ENCODE measurements around the gene SMOC2. TPM values are rescaled to one million over a fixed set of nuclear protein-coding genes. Genes with fewer than 3 reads are reported as not detected.

SMOC2 gene
- total RNA-seq, 1 experiment from 2014 or later = not detected

DNA sequence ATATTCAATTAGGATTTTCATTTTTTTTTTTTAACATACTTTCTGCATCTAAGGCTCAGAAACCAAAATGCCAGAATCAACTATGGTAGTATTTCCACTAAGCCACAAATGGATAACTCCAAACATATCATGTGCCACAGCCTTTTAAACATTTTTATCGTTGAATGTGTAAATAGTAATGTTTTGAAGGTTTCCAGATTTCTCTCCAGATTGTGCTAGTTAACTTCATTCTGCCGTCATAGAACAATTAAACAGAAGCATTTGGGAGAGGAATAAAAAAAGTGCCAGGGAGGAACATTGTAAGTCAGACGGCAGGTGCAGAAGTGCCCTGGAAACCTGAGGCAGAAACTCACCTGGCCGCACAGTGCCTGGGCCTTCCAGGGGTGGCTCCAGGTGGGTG, 23.6 kb downstream of the SMOC2 start:
- DNase-seq (ENCODE audit: low read depth in 1 of 2, low spot score in 2 of 2) = no peak
- Histone ChIP-seq H3K27ac (no peak overlapping the region), H3K36me3 (no peaks in the 10 kb centered on the region), H3K4me1 (replicated peaks) (no peaks in the 10 kb centered on the region), H3K27me3 (replicated peaks) (no peaks in the 10 kb centered on the region), H3K4me3 (no peak overlapping the region), H3K9me3 (replicated peaks) (peaks cover 3% of the 10 kb centered on the region; the same call in 1 of the 2 replicates)

DNA sequence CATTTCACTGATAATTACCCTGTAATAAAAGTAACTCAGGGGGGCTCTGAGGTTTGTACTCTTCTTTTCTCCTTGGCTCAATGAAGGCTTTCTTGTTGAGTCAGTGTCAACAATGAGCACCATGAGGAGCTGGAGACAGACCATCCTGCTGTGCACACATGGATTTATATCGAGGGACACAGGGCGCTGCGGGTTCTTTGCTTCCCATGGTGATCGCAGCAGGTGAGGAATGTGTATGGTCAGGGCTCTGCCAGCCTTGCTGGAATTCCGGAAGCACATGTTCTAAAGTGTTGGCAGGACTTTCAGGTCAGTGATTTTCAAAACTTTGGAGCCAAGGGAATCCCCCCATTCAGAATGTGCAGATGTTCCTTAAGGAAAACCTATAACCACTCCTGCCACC, 27.1 kb downstream of the SMOC2 start:
- Histone ChIP-seq H3K4me1 (replicated peaks) (no peaks in the 10 kb centered on the region), H3K9me3 (replicated peaks) (peaks cover 5% of the 10 kb centered on the region; the same call in 1 of the 2 replicates), H3K27ac (no peak overlapping the region), H3K36me3 (no peaks in the 10 kb centered on the region), H3K4me3 (no peak overlapping the region), H3K27me3 (replicated peaks) (no peaks in the 10 kb centered on the region)
- no peak for DNase-seq (ENCODE audit: low read depth in 1 of 2, low spot score in 2 of 2)

DNA sequence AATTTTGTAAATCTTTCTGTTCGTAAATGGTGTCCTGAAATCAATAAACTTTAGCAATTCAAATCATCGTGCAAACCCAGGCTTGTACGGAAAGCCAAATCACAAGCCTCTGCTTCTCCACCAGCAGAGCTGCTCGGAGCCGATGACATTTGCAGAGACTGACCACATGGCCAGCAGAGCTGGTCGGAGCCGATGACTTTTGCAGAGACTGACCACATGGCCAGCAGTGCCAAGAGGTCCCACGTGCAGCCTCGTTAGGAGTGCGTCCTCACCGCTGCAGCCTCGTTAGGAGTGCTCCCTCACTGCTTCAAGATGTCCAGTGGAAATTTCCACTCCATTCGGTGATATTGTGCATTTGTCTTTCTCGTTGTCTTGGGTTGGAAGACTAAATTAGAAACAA, 28.5 kb downstream of the SMOC2 start:
- DNase-seq (ENCODE audit: low read depth in 1 of 2, low spot score in 2 of 2) = no peak
- H3K4me1 ChIP-seq (replicated peaks) = no peaks in the 10 kb centered on the region
- no peak overlapping the region for H3K4me3 ChIP-seq
- no peak overlapping the region for H3K27ac ChIP-seq
- no peaks in the 10 kb centered on the region for H3K36me3 ChIP-seq
- no peaks in the 10 kb centered on the region for H3K27me3 ChIP-seq (replicated peaks)
- H3K9me3 ChIP-seq (replicated peaks) = peaks cover 5% of the 10 kb centered on the region; the same call in 1 of the 2 replicates

DNA sequence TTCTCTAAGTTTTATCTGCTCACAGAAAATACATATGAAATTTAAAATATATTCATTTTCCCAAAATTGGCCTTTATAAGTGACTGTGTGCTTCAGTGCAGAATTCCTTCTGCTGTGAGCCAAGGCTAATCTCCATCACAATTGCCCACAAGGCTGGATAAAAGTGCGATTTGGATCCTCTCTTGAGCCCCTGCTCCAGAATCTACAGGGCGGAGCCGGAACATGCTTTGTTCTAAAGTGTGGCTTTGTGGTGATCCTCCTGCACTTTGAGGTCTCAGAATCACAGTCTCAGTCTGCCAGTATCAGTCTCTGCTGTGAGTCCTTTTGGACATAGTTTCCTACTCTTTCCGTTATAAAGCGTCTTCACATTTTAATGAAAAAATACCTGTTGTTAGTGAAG, 28.9 kb downstream of the SMOC2 start:
- peaks cover 5% of the 10 kb centered on the region; the same call in 1 of the 2 replicates for H3K9me3 ChIP-seq (replicated peaks)

DNA sequence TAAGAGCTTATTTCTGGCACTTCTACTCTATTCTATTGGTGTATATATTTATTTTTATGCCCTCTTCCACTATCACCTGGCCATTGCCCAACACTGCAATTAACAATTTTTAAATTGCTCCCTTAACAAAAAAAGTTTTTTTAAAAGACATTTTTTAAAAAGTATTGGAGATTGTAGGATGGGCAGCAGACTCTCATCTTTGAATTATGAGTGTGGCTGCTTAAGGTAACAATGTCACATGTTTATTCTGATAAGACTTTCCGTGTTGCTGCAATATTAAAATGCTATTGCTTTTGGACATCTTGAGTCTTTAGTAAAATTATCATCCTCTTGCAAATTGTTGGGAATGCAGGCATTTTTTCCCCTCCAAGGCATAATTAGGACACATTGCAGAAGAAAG, 31.4 kb downstream of the SMOC2 start:
- no peak overlapping the region for H3K27ac ChIP-seq
- H3K4me3 ChIP-seq = no peak overlapping the region
- DNase-seq (ENCODE audit: low read depth in 1 of 2, low spot score in 2 of 2) = no peak
- no peaks in the 10 kb centered on the region for H3K4me1 ChIP-seq (replicated peaks)
- H3K36me3 ChIP-seq = no peaks in the 10 kb centered on the region
- H3K27me3 ChIP-seq (replicated peaks) = no peaks in the 10 kb centered on the region
- peaks cover 12% of the 10 kb centered on the region; the same call in 1 of the 2 replicates for H3K9me3 ChIP-seq (replicated peaks)

More for the DNA sequence above, 28.9 kb downstream of the SMOC2 start:
- Histone ChIP-seq H3K36me3 (no peaks in the 10 kb centered on the region), H3K27me3 (replicated peaks) (no peaks in the 10 kb centered on the region), H3K4me1 (replicated peaks) (no peaks in the 10 kb centered on the region), H3K27ac (no peak overlapping the region), H3K4me3 (no peak overlapping the region)
- DNase-seq (ENCODE audit: low read depth in 1 of 2, low spot score in 2 of 2) = no peak

DNA sequence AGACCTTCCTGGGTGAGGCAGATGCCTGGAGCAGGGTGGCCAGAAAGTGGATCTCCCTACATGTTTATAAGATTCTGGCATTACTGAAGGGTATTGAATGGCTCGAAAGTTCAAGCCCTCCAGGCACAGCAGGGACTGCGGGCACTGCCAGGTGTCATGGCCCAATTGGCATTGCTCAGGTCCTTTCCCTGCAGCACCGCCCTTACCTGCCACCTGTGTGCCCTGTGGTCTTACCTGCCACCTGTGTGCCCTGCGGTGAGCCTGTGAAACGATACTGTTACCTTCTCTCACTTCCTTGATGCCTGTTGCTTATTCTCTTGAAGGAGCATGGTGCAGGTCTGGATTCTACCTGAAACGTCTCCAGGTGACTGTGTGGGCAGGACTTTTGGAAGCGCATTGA, 32.2 kb downstream of the SMOC2 start:
- no peak for DNase-seq (ENCODE audit: low read depth in 1 of 2, low spot score in 2 of 2)
- H3K4me1 ChIP-seq (replicated peaks) = no peaks in the 10 kb centered on the region
- H3K27me3 ChIP-seq (replicated peaks) = no peaks in the 10 kb centered on the region
- H3K9me3 ChIP-seq (replicated peaks) = peaks cover 12% of the 10 kb centered on the region; the same call in 1 of the 2 replicates
- H3K36me3 ChIP-seq = no peaks in the 10 kb centered on the region
- H3K4me3 ChIP-seq = no peak overlapping the region
- H3K27ac ChIP-seq = no peak overlapping the region

DNA sequence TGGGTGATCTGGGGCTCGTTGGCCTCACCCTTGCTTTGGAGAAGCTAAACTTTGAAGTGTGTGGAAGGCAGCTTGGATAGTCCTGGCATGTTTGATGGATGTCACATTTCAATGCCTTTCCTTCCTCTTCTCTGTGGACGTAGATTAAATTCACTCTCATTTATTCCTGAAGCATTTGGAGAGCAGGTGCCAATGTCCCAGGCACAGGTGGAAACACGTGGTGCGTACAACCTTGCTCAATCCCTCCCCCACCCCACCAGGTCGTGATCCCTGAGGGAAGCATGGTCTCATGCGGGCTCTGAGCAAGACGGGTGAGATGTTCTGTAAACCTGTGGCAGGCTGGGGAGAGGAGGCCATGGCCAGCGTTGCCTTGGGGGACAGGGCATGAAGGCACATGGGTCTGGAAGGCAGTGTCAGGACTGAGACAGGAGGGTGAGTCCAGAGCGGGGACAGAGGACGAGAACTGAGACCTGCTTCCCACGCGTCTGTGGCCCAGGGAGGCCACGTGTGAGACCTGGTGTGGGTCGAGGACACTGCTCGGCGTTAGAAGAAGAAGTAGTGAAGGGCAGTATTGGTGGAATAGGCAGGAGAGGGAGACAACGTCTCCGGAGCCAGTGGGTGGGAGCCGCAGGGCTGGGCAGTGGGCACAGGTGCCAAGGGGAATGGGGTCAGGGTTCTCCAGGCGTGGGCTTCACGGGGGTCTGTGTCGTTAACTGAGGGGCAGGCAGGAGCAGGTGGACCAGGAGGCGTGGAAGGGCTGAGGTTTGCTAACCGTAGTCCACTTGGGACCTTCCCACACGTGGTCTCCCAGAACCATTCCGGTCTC, 34.4 kb downstream of the SMOC2 start:
- Histone ChIP-seq H3K27ac (no peak overlapping the region), H3K9me3 (replicated peaks) (peaks cover 12% of the 10 kb centered on the region; the same call in 1 of the 2 replicates), H3K36me3 (no peaks in the 10 kb centered on the region), H3K4me3 (no peak overlapping the region), H3K4me1 (replicated peaks) (no peaks in the 10 kb centered on the region), H3K27me3 (replicated peaks) (no peaks in the 10 kb centered on the region)
- DNase-seq (ENCODE audit: low read depth in 1 of 2, low spot score in 2 of 2) = no peak

DNA sequence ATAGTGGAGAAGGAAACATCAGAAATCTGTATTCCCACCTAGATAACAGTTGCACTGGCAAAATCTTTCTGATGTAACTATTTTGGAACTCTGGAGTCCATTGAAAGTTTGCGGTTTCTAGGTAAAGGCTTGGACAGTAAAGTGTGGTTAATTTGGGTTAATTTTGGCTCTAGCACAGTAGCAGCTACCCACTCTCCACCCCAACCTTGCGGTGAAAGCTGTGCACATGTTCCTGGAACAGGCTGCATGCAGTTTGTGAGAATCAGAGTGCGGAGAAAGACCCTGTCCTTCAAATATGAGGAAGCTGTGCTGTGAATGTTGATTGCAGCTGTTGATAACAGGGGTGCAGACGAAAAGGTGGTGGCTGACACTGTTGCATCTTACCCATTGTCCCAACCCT, 38.4 kb downstream of the SMOC2 start:
- Histone ChIP-seq H3K36me3 (no peaks in the 10 kb centered on the region), H3K4me1 (replicated peaks) (no peaks in the 10 kb centered on the region), H3K27me3 (replicated peaks) (no peaks in the 10 kb centered on the region), H3K9me3 (replicated peaks) (peaks cover 7% of the 10 kb centered on the region; the same call in 1 of the 2 replicates), H3K27ac (no peak overlapping the region), H3K4me3 (no peak overlapping the region)
- no peak for DNase-seq (ENCODE audit: low read depth in 1 of 2, low spot score in 2 of 2)

DNA sequence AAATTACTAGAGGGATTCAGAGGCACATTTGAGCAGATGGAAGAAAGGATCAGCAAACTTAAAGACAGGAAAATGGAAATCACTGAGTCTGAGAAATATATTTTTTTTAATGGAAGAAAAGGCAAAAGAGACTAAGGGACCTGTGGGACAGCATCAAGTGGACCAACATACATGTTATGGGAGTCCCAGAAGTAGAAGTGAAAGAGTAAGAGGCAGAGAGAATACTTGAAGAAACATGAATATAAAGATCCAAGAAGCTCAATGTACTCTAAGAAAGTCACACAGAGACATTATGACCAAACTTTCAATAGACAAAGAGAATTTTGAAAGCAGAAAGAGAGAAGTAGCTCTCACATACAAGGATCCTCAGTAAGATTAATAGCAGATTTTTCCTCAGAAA, 39.5 kb downstream of the SMOC2 start:
- Histone ChIP-seq H3K36me3 (no peaks in the 10 kb centered on the region), H3K4me1 (replicated peaks) (no peaks in the 10 kb centered on the region), H3K27ac (no peak overlapping the region), H3K9me3 (replicated peaks) (peaks cover 5% of the 10 kb centered on the region; the same call in 1 of the 2 replicates), H3K4me3 (no peak overlapping the region), H3K27me3 (replicated peaks) (no peaks in the 10 kb centered on the region)
- no peak for DNase-seq (ENCODE audit: low read depth in 1 of 2, low spot score in 2 of 2)

DNA sequence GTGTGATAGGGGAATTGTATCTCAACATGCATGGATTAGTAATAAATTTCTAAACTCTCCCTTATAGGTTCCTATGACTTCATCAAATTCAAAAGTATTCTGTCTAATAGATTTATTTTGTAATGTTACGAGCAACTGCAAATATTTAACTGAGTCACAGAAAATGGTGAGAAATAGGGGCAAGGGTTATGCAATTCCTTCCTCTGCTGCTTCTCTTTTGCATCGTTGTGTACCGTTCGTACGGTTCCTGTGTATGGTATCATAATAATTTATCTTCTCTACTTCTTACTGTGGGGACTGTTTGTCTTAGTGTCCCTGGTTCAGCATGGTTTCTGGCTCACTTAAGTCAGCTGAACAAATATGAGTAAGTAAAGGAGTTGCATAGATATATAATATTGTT, 44.8 kb downstream of the SMOC2 start:
- no peaks in the 10 kb centered on the region for H3K27me3 ChIP-seq (replicated peaks)
- DNase-seq (ENCODE audit: low read depth in 1 of 2, low spot score in 2 of 2) = no peak
- no peak overlapping the region for H3K27ac ChIP-seq
- H3K36me3 ChIP-seq = no peaks in the 10 kb centered on the region
- no peak overlapping the region for H3K4me3 ChIP-seq
- H3K9me3 ChIP-seq (replicated peaks) = no peaks in the 10 kb centered on the region
- no peaks in the 10 kb centered on the region for H3K4me1 ChIP-seq (replicated peaks)

DNA sequence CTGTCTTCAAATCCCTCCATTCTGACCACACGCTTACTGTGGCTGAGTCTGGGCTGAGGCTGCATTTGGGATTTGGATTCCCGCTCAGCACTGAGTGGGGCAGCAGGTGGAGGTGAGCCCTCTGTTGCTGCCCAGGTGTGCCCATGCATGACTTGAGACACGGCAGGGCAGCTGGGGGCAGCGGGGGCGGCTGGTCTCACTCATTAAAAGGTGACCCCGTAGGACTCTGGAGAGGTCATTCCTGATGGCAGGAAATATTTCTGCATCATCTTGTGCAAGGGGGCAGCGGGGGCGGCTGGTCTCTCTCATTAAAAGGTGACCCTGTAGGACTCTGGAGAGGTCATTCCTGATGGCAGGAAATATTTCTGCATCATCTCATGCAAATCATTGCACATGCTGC, 49.8 kb downstream of the SMOC2 start:
- H3K4me1 ChIP-seq (replicated peaks) = no peaks in the 10 kb centered on the region

DNA sequence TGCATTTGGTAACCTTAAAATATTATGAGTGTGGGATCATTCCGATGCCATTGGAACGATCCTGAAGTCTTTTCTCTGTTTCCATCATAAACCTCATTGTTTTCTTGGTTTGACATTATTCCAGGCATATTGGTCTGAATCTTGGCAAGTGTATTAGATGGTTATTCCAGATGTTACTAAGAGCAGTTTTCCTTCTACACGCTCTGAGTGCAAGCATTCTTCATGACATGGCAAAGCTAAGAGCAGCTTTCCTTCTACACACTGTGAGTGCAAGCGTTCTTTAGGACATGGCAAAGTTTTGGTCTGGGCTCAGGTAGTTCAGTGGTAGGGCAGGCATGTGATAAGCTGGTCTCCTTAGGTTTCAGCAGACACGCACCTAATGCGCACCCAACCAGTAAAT, 53.0 kb downstream of the SMOC2 start:
- Histone ChIP-seq H3K4me3 (no peak overlapping the region), H3K9me3 (replicated peaks) (peaks cover 5% of the 10 kb centered on the region)
- no peak for DNase-seq (ENCODE audit: low read depth in 1 of 2, low spot score in 2 of 2)

More for the DNA sequence above, 49.8 kb downstream of the SMOC2 start:
- no peak overlapping the region for H3K4me3 ChIP-seq
- H3K9me3 ChIP-seq (replicated peaks) = peaks cover 2% of the 10 kb centered on the region; the same call in 1 of the 2 replicates
- no peak for DNase-seq (ENCODE audit: low read depth in 1 of 2, low spot score in 2 of 2)
- H3K36me3 ChIP-seq = no peaks in the 10 kb centered on the region
- H3K27ac ChIP-seq = no peak overlapping the region
- H3K27me3 ChIP-seq (replicated peaks) = no peaks in the 10 kb centered on the region

DNA sequence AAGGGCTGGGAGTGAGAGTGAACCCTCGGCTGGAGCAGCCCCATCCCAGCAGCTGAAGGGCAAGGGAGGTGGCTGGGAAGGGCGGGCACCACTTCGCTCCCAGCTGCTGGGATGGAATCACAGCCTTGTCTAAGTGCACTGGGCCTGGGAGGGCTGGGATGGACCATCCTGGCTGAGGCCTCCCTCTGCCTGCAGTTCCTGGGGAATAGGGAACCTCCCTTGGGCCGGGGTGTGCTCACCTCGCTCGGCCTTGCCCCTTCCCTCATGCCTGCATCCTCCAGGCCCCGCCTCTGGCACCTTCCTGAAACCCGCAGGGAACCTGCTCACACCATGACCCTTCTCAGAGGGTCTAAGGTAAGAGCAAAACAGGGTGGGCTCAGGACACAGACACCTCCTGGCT, 53.7 kb downstream of the SMOC2 start:
- Histone ChIP-seq H3K27me3 (replicated peaks) (no peaks in the 10 kb centered on the region), H3K27ac (no peak overlapping the region), H3K4me1 (replicated peaks) (no peaks in the 10 kb centered on the region), H3K9me3 (replicated peaks) (peaks cover 5% of the 10 kb centered on the region), H3K4me3 (no peak overlapping the region), H3K36me3 (no peaks in the 10 kb centered on the region)
- no peak for DNase-seq (ENCODE audit: low read depth in 1 of 2, low spot score in 2 of 2)

More for the DNA sequence above, 53.0 kb downstream of the SMOC2 start:
- no peak overlapping the region for H3K27ac ChIP-seq
- no peaks in the 10 kb centered on the region for H3K36me3 ChIP-seq
- no peaks in the 10 kb centered on the region for H3K4me1 ChIP-seq (replicated peaks)
- no peaks in the 10 kb centered on the region for H3K27me3 ChIP-seq (replicated peaks)

DNA sequence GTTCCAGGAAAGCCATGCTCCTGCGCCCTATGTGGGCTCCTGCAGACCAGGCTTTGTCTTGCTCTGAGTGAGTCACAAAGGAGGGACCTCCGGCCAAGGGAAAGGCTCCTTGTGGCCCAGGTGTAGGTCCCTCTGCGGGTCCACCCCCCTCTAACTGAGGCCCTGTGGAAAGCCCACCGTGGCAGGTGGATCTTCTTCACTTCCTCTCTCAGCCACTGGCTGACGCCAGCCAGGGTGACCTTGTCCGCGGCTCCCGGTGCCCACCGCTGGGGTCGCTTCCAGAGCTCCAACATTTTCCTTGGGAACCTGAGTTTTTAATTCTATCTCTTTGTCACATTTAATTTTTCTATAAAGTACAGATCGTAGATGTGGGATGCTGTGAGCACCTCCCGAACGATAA, 54.1 kb downstream of the SMOC2 start:
- no peak overlapping the region for H3K4me3 ChIP-seq
- DNase-seq (ENCODE audit: low read depth in 1 of 2, low spot score in 2 of 2) = no peak
- H3K9me3 ChIP-seq (replicated peaks) = peaks cover 5% of the 10 kb centered on the region
- H3K27ac ChIP-seq = no peak overlapping the region
- H3K36me3 ChIP-seq = no peaks in the 10 kb centered on the region
- no peaks in the 10 kb centered on the region for H3K4me1 ChIP-seq (replicated peaks)
- H3K27me3 ChIP-seq (replicated peaks) = no peaks in the 10 kb centered on the region
